CD4-positive, alpha-beta T cell (primary cell): ENCODE data around the gene YY1. TPM values are rescaled to one million over a fixed set of nuclear protein-coding genes. Genes with fewer than 3 reads are reported as not detected.

Experiments
- ATAC-seq: fragments of 200-7000 bp; cut with Tn5 transposase; one replicate; pipeline ENCODE4 v1.10.0; 2022; ENCODE audit warnings: mild to moderate bottlenecking; ENCODE audit not compliant: poor library complexity
- CTCF ChIA-PET: fragments of 350-600 bp; sonication (Branson Sonifier 250); formaldehyde crosslinking; loops from one replicate; lab custom pipeline; 2021; ENCODE audit warnings: antibody characterized with exemption, inconsistent platforms; lab: Charles Lee
- POLR2A ChIA-PET: fragments of 350-600 bp; sonication (Branson Sonifier 250); formaldehyde crosslinking; loops from one replicate; lab custom pipeline; 2021; ENCODE audit warnings: antibody characterized with exemption, inconsistent platforms; lab: Charles Lee
- DNase-seq, 14 experiments: peaks; one replicate each; pipeline ENCODE4 v3.0.0-alpha.2; 2013 to 2020; ENCODE audit warnings: mixed read lengths in 2 of 14
- H3K27ac ChIP-seq, 2 donors: one replicate each; pipeline versions ENCODE4 v1.5.1 to v1.7.0; 2013; ENCODE audit warnings: low read length in 2 of 2, low read depth in 1 of 2, mild to moderate bottlenecking in 1 of 2
- H3K27me3 ChIP-seq, 2 experiments: 1 replicate in 1 of 2; 2 replicates in 1 of 2; pipeline versions ENCODE4 v1.6.1 to v1.7.0; 2013; ENCODE audit warnings: low read length in 2 of 2, control low read depth in 1 of 2, mild to moderate bottlenecking in 1 of 2, moderate library complexity in 1 of 2; ENCODE audit not compliant: insufficient read depth in 2 of 2, control insufficient read depth in 1 of 2
- H3K36me3 ChIP-seq: one replicate; pipeline ENCODE4 v1.6.1; 2013; ENCODE audit warnings: low read length, control low read depth; ENCODE audit not compliant: insufficient read depth
- H3K4me1 ChIP-seq: one replicate; pipeline ENCODE4 v1.6.1; 2013; ENCODE audit warnings: low read length, control low read depth; ENCODE audit not compliant: insufficient read depth
- H3K4me3 ChIP-seq: one replicate; pipeline ENCODE4 v1.5.1; 2013; ENCODE audit warnings: mild to moderate bottlenecking, low read length, moderate library complexity
- H3K9me3 ChIP-seq, 2 experiments: 1 replicate in 1 of 2; 2 replicates in 1 of 2; pipeline versions ENCODE4 v1.6.1 to v1.7.0; 2013; ENCODE audit warnings: low read length in 2 of 2, mild to moderate bottlenecking in 2 of 2, control low read depth in 1 of 2, moderate library complexity in 1 of 2; ENCODE audit not compliant: control insufficient read depth in 1 of 2, insufficient read depth in 1 of 2
- H3K27ac Mint-ChIP-seq: one replicate; pipeline ENCODE4 v1.8.0; 2020; ENCODE audit warnings: mixed read lengths
- H3K27me3 Mint-ChIP-seq: one replicate; pipeline ENCODE4 v1.8.0; 2021; ENCODE audit warnings: mixed read lengths
- H3K36me3 Mint-ChIP-seq: one replicate; pipeline ENCODE4 v1.8.0; 2021; ENCODE audit warnings: low read depth, mixed read lengths
- H3K4me1 Mint-ChIP-seq: one replicate; pipeline ENCODE4 v1.8.0; 2021; ENCODE audit warnings: low read depth, mixed read lengths
- H3K4me3 Mint-ChIP-seq: one replicate; pipeline ENCODE4 v1.8.0; 2020; ENCODE audit warnings: mild to moderate bottlenecking, mixed read lengths
- H3K9me3 Mint-ChIP-seq: one replicate; pipeline ENCODE4 v1.8.0; 2020; ENCODE audit warnings: mixed read lengths
- CTCF ChIP-seq: fragments of 200-600 bp; IDR thresholded peaks from one replicate; pipeline ENCODE4 v1.8.0; 2022; ENCODE audit warnings: antibody characterized with exemption, mild to moderate bottlenecking
- intact Hi-C, 2 experiments: fragments of 100-400 bp; cut with DNase I in 1 of 2; cut with micrococcal nuclease in 1 of 2; formaldehyde crosslinking; loops; one replicate each; pipeline versions ENCODE4 v1.15.1 to v1.9.0; 2023 to 2025; cut with DNase I, micrococcal nuclease
- total RNA-seq, 174 experiments: library from RNA in 2 of 174; stranded (reverse) in 2 of 174; gene quantifications; one replicate each; pipeline ENCODE4 v1.2.3 and lab custom pipeline; 2021 to 2026

The YY1 gene
- total RNA-seq, 2 experiments from 2014 or later = 68.9 to 70.4 TPM

DNA sequence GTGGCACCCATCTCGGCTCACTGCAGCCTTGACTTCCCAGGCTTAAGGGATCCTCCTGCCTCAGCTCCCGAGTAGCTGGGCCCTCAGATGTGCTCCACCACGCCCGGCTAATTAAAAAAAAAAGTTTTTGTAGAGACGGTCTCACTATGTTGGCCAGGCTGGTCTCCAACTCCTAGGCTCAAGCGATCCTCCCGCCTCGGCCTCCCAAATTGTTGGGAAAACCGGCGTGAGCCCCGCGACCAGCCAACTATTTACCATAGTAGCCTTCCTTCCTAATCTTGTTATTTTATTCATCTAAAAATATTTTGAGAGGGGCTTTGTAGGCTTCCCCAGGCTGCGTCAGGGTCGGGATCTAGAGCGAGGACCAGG lies 25.4 kb upstream of the YY1 start:
- ATAC-seq = no peak
- peaks cover 31% of the 10 kb centered on the region for H3K4me1 ChIP-seq
- H3K4me3 ChIP-seq = peak overlapping the region; percentile 66
- Mint-ChIP-seq H3K4me1 (peaks cover 32% of the 10 kb centered on the region), H3K9me3 (no peaks in the 10 kb centered on the region), H3K27me3 (no peaks in the 10 kb centered on the region), H3K27ac (peak overlapping the region; percentile 91), H3K4me3 (peak overlapping the region; percentile 87), H3K36me3 (no peaks in the 10 kb centered on the region)
- no peaks in the 10 kb centered on the region for H3K36me3 ChIP-seq
- CTCF ChIA-PET = interaction anchor here (0.6 to 4.5 kb wide), 5 partner anchors 10 to 222 kb away, joined by 3 to 22 read pairs (median 3); no protein-coding TSS in a partner anchor
- no peaks in the 10 kb centered on the region for H3K27me3 ChIP-seq
- intact Hi-C loops = loop anchor here (1.0 to 10.0 kb wide), 3 partner anchors 8 to 529 kb away; partner anchors contain the start of gene CYP46A1 (in 1 of the 2)
- DNase-seq = no peak
- POLR2A ChIA-PET = interaction anchor here (0.8 to 7.1 kb wide), 9 partner anchors 9 to 242 kb away, joined by 3 to 98 read pairs (median 8); partner anchors contain the start of gene EVL
- TF ChIP-seq CTCF = no peak
- H3K9me3 ChIP-seq = no peaks in the 10 kb centered on the region
- H3K27ac ChIP-seq = peak overlapping the region; percentile 77 to 89

DNA sequence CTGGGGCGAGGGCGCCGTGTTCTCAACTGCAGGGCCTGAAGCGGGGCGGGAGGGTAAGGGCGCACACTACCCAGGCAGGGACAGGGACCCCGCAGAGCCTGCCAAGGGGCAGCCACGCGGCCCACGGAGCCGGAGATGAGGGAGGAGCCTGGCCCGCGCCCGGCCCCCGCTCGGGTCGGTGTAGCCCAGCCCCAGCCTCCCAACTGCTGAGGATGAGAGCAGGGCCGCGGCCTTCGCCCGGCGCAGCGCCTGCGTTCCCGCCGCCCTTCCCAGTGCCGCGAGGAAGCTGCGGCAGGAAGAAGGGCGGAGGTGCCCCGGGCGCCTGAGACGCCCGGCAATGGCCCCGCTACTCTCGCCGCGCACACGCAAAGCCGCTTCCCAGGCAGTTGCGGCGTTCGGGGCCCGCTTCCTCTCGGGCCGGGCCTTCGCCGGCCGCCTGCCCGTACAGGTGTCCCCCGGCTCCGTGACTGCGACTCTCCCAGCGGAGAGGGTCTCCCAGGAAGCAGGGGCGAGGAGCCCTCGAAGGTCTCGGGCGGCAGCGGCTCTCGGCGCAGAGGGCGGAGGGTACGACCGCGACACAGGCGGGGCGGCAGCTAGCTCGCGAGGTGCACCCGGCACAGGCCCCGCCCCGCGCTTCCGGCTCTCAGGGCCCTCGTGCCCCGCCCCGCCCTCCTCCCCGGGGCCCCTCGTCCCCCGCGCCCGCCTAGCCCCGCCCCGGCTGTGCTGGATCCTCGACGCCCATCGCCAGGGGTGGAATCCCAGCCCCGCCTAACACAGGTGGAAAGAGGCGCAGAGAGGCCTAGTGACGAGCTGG lies 24.8 kb upstream of the YY1 start:
- no peaks in the 10 kb centered on the region for H3K27me3 ChIP-seq
- no peaks in the 10 kb centered on the region for H3K9me3 ChIP-seq
- ChIA-PET CTCF (interaction anchor here (0.6 to 3.0 kb wide), 3 partner anchors 10 to 223 kb away, joined by 3 to 19 read pairs (median 8); no protein-coding TSS in a partner anchor), POLR2A (interaction anchor here (0.7 to 7.1 kb wide), 11 partner anchors 9 to 243 kb away, joined by 3 to 98 read pairs (median 5); partner anchors contain the start of gene EVL)
- Mint-ChIP-seq H3K4me1 (peaks cover 32% of the 10 kb centered on the region), H3K27ac (peak overlapping the region; percentile 91), H3K27me3 (no peaks in the 10 kb centered on the region), H3K36me3 (no peaks in the 10 kb centered on the region), H3K4me3 (peak overlapping the region; percentile 89), H3K9me3 (no peaks in the 10 kb centered on the region)
- no peaks in the 10 kb centered on the region for H3K36me3 ChIP-seq
- peak; percentile 83 to 98 (median 92) for DNase-seq
- peak overlapping the region; percentile 66 for H3K4me3 ChIP-seq
- ATAC-seq = peak; percentile 96
- intact Hi-C loops = loop anchor here (1.0 to 10.0 kb wide), 8 partner anchors 7 to 529 kb away; partner anchors contain the start of genes CYP46A1 (in 1 of the 2) and WDR25 (in 1 of the 2)
- TF ChIP-seq CTCF = no peak
- H3K4me1 ChIP-seq = peaks cover 31% of the 10 kb centered on the region
- H3K27ac ChIP-seq = peak overlapping the region; percentile 79 to 89

DNA sequence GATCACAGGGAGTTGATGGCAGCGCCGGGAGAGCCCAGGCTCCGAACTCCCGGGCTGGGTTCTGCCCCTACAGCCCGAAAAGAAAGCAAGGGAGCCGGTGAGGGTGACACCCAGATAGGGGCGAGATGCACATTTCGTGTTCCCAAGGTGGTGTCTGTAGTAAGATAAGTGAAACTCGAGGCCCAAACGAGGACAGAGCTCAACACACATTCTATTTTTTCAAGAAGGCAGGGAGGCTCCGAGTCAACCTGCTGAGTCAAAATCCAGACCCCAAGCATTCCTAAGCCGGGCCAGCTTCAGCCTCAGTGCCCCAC lies 24.2 kb upstream of the YY1 start:
- Mint-ChIP-seq H3K36me3 (no peaks in the 10 kb centered on the region), H3K4me1 (peaks cover 32% of the 10 kb centered on the region), H3K27ac (peak overlapping the region; percentile 91), H3K9me3 (no peaks in the 10 kb centered on the region), H3K4me3 (peak overlapping the region; percentile 89), H3K27me3 (no peaks in the 10 kb centered on the region)
- ATAC-seq (no peak), DNase-seq (no peak)
- H3K36me3 ChIP-seq = no peaks in the 10 kb centered on the region
- intact Hi-C loops = loop anchor here (1.0 to 10.0 kb wide), 7 partner anchors 21 to 530 kb away; partner anchors contain the start of genes CYP46A1 (in 1 of the 2) and WDR25 (in 1 of the 2)
- TF ChIP-seq CTCF = no peak
- ChIA-PET POLR2A (interaction anchor here (1.0 to 7.1 kb wide), 7 partner anchors 9 to 148 kb away, joined by 3 to 98 read pairs (median 15); no protein-coding TSS in a partner anchor), CTCF (interaction anchor here (2.5 to 3.0 kb wide), 2 partner anchors 9 to 22 kb away, joined by 8 to 19 read pairs; no protein-coding TSS in a partner anchor)
- no peaks in the 10 kb centered on the region for H3K27me3 ChIP-seq
- peaks cover 37% of the 10 kb centered on the region for H3K4me1 ChIP-seq
- no peaks in the 10 kb centered on the region for H3K9me3 ChIP-seq
- H3K27ac ChIP-seq = peak overlapping the region; percentile 79 to 89
- H3K4me3 ChIP-seq = peak overlapping the region; percentile 66
